ENCODE measurements around the gene STXBP6.

The STXBP6 gene

DNA sequence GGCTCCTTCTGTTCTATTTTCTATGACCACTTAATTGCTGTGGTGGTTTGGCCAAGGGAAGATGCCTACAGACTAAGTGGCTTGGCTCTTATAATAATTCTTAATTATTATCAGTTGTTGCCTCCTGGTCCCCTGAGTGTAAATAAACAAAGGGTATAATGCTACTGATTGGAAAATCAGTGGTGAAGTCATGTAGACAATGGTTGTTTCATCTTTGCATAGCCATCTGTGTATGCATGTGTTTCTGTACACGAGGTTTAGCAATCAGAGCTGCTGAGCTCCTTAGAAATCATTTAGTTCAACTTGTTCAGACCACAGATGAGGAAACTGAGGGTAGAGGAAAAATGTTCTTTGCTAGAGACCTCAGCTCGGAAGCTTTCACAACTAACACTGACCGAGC is 152.2 kb downstream of the STXBP6 start:
- H3K27me3 Mint-ChIP-seq, result peaks cover 8% of the 10 kb centered on the region
- no peak overlapping the region for H3K27ac Mint-ChIP-seq
- H3K4me3 Mint-ChIP-seq, result no peak overlapping the region
- H3K4me1 Mint-ChIP-seq (ENCODE audit: low read depth), result no peaks in the 10 kb centered on the region
- no peaks in the 10 kb centered on the region for H3K9me3 Mint-ChIP-seq
- H3K36me3 Mint-ChIP-seq (ENCODE audit: low read depth), result no peaks in the 10 kb centered on the region

- H3K4me1 Mint-ChIP-seq (ENCODE audit: low read depth), result no peaks in the 10 kb centered on the region
These were observed 154.3 kb downstream of the STXBP6 start for GRCh38 chr14:24895622-24896021.

GRCh38 chr14:24895243-24895583 is 154.7 kb downstream of the STXBP6 start:
- Mint-ChIP-seq H3K9me3 (peaks cover 6% of the 10 kb centered on the region), H3K27me3 (peaks cover 6% of the 10 kb centered on the region), H3K36me3 (ENCODE audit: low read depth) (no peaks in the 10 kb centered on the region), H3K27ac (no peak overlapping the region), H3K4me1 (ENCODE audit: low read depth) (no peaks in the 10 kb centered on the region), H3K4me3 (no peak overlapping the region)

More at GRCh38 chr14:24895622-24896021, 154.3 kb downstream of the STXBP6 start:
- Mint-ChIP-seq H3K36me3 (ENCODE audit: low read depth) (no peaks in the 10 kb centered on the region), H3K27ac (no peak overlapping the region), H3K9me3 (peaks cover 4% of the 10 kb centered on the region), H3K4me3 (no peak overlapping the region), H3K27me3 (peaks cover 7% of the 10 kb centered on the region)

GRCh38 chr14:24894583-24895242 is 155.2 kb downstream of the STXBP6 start:
- H3K27ac Mint-ChIP-seq, result no peak overlapping the region
- peaks cover 11% of the 10 kb centered on the region for H3K9me3 Mint-ChIP-seq
- peaks cover 10% of the 10 kb centered on the region for H3K27me3 Mint-ChIP-seq
- H3K4me3 Mint-ChIP-seq, result no peak overlapping the region
- no peaks in the 10 kb centered on the region for H3K4me1 Mint-ChIP-seq (ENCODE audit: low read depth)
- no peaks in the 10 kb centered on the region for H3K36me3 Mint-ChIP-seq (ENCODE audit: low read depth)

- H3K4me1 Mint-ChIP-seq (ENCODE audit: low read depth), result no peaks in the 10 kb centered on the region
- H3K27me3 Mint-ChIP-seq, result peaks cover 17% of the 10 kb centered on the region
- H3K9me3 Mint-ChIP-seq, result peaks cover 14% of the 10 kb centered on the region
- no peak overlapping the region for H3K27ac Mint-ChIP-seq
- H3K36me3 Mint-ChIP-seq (ENCODE audit: low read depth), result no peaks in the 10 kb centered on the region
- no peak overlapping the region for H3K4me3 Mint-ChIP-seq
These were observed 157.4 kb downstream of the STXBP6 start for GRCh38 chr14:24892497-24893051.

GRCh38 chr14:24891987-24892496 is 157.9 kb downstream of the STXBP6 start:
- Mint-ChIP-seq H3K36me3 (ENCODE audit: low read depth) (no peaks in the 10 kb centered on the region), H3K4me1 (ENCODE audit: low read depth) (no peaks in the 10 kb centered on the region), H3K27ac (no peak overlapping the region), H3K4me3 (no peak overlapping the region), H3K27me3 (peaks cover 17% of the 10 kb centered on the region), H3K9me3 (peaks cover 14% of the 10 kb centered on the region)

DNA sequence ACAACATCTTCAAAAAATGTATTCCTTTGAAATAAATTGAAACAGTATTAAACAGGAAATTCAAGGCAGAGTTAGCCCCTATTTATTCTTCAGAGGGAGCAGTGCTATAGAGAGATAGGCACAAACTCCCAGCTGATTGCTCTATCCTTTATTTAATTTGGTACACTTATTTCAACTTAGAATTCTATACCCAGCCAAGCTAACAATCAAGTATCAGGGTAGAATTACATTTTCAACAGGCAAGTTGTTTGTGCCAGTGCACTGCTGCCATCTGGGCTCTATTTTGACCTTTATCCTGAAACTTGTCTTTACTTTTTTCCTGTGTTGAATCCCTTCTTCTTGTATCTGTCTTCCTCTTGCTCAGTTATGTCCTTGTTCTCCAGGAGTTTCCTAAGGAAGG is 159.2 kb downstream of the STXBP6 start:
- Mint-ChIP-seq H3K27me3 (peaks cover 17% of the 10 kb centered on the region), H3K4me1 (ENCODE audit: low read depth) (no peaks in the 10 kb centered on the region), H3K4me3 (no peak overlapping the region), H3K9me3 (peaks cover 14% of the 10 kb centered on the region), H3K36me3 (ENCODE audit: low read depth) (no peaks in the 10 kb centered on the region), H3K27ac (no peak overlapping the region)

DNA sequence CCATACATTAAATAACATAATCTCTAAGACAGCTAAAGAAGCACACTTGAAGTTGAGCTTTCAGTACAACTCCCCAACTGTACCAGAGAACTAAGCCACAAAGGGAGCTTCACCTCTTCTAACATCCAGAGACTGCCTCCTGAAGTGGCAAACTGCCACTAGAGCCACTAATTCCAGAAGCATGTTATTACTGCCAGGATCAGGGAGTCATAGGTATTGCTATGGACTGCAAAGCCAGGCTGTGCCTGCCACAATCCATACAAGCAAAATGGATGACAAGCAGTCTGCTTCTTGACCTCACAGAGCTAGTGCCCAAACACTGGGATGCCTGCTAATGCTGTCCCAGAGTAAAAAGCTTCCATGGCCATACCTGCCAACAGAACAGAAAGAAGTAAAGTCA is 160.1 kb downstream of the STXBP6 start:
- Mint-ChIP-seq H3K4me3 (no peak overlapping the region), H3K36me3 (ENCODE audit: low read depth) (no peaks in the 10 kb centered on the region), H3K4me1 (ENCODE audit: low read depth) (no peaks in the 10 kb centered on the region), H3K27me3 (peaks cover 17% of the 10 kb centered on the region), H3K9me3 (peaks cover 14% of the 10 kb centered on the region), H3K27ac (no peak overlapping the region)

GRCh38 chr14:24888532-24888931 is 161.4 kb downstream of the STXBP6 start:
- Mint-ChIP-seq H3K4me3 (no peak overlapping the region), H3K4me1 (ENCODE audit: low read depth) (no peaks in the 10 kb centered on the region), H3K9me3 (peaks cover 14% of the 10 kb centered on the region), H3K36me3 (ENCODE audit: low read depth) (no peaks in the 10 kb centered on the region), H3K27ac (no peak overlapping the region), H3K27me3 (peaks cover 17% of the 10 kb centered on the region)

- Mint-ChIP-seq H3K27ac (no peak overlapping the region), H3K27me3 (peaks cover 17% of the 10 kb centered on the region), H3K36me3 (ENCODE audit: low read depth) (no peaks in the 10 kb centered on the region), H3K4me1 (ENCODE audit: low read depth) (no peaks in the 10 kb centered on the region), H3K9me3 (peaks cover 14% of the 10 kb centered on the region), H3K4me3 (no peak overlapping the region)
These were observed 162.2 kb downstream of the STXBP6 start for GRCh38 chr14:24887623-24888304.

GRCh38 chr14:24885410-24885913 is 164.5 kb downstream of the STXBP6 start:
- no peaks in the 10 kb centered on the region for H3K4me1 Mint-ChIP-seq (ENCODE audit: low read depth)
- no peak overlapping the region for H3K27ac Mint-ChIP-seq
- H3K9me3 Mint-ChIP-seq, result peaks cover 10% of the 10 kb centered on the region
- H3K4me3 Mint-ChIP-seq, result no peak overlapping the region
- peaks cover 17% of the 10 kb centered on the region for H3K27me3 Mint-ChIP-seq
- no peaks in the 10 kb centered on the region for H3K36me3 Mint-ChIP-seq (ENCODE audit: low read depth)

DNA sequence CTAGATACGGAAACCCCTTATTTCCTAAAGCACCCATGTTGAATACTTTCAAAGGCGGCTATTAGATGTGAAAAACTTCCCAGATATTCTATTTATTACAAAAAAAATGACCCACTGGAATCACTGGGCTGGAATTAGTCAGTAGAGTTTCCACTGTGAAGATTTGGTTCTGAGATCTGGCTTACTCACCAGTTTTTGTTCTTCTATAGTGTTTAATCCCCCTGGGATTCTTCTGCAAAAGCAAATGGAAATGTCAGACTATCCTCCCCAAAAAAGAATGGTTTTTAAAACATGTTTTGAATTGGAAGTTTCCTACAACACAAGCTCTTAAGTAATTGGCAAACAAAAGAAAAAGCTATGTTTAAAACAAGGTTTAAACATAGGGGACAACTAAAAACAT is 166.4 kb downstream of the STXBP6 start:
- no peaks in the 10 kb centered on the region for H3K36me3 Mint-ChIP-seq (ENCODE audit: low read depth)
- H3K4me1 Mint-ChIP-seq (ENCODE audit: low read depth), result no peaks in the 10 kb centered on the region
- H3K9me3 Mint-ChIP-seq, result no peaks in the 10 kb centered on the region
- no peak overlapping the region for H3K27ac Mint-ChIP-seq
- H3K27me3 Mint-ChIP-seq, result peaks cover 5% of the 10 kb centered on the region
- H3K4me3 Mint-ChIP-seq, result no peak overlapping the region

GRCh38 chr14:24881116-24881893 is 168.6 kb downstream of the STXBP6 start:
- Mint-ChIP-seq H3K36me3 (ENCODE audit: low read depth) (no peaks in the 10 kb centered on the region), H3K9me3 (no peaks in the 10 kb centered on the region), H3K4me3 (no peak overlapping the region), H3K4me1 (ENCODE audit: low read depth) (no peaks in the 10 kb centered on the region), H3K27ac (no peak overlapping the region), H3K27me3 (peaks cover 5% of the 10 kb centered on the region)

- H3K4me3 Mint-ChIP-seq, result no peak overlapping the region
- peaks cover 6% of the 10 kb centered on the region for H3K27me3 Mint-ChIP-seq
- no peaks in the 10 kb centered on the region for H3K4me1 Mint-ChIP-seq (ENCODE audit: low read depth)
- no peaks in the 10 kb centered on the region for H3K36me3 Mint-ChIP-seq (ENCODE audit: low read depth)
- H3K27ac Mint-ChIP-seq, result no peak overlapping the region
- no peaks in the 10 kb centered on the region for H3K9me3 Mint-ChIP-seq
These were observed 169.3 kb downstream of the STXBP6 start for GRCh38 chr14:24880689-24881088.

Data from stimulated activated naive CD8-positive, alpha-beta T cell treated with anti-CD3 and anti-CD28 coated beads, Interleukin-15, Interleukin-2, amounts not matched to agents 100 ng/mL and 50 ng/mL, for 24 hours (primary cell).